GM21526 (cell line): Measurements from ENCODE around the gene NEMF.
"Not testable (repeated sequence)": the region's sequence is repeated elsewhere in the genome, so short reads cannot be mapped to it uniquely, and the experiment has no call there.

Experiments used
- ATAC-seq: cut with Tn5 transposase; IDR thresholded peaks from one replicate; pipeline ENCODE4 v1.9.1; 2021; ENCODE audit warnings: moderate library complexity; ENCODE audit not compliant: unreplicated experiment, low FRiP score

NEMF gene

DNA sequence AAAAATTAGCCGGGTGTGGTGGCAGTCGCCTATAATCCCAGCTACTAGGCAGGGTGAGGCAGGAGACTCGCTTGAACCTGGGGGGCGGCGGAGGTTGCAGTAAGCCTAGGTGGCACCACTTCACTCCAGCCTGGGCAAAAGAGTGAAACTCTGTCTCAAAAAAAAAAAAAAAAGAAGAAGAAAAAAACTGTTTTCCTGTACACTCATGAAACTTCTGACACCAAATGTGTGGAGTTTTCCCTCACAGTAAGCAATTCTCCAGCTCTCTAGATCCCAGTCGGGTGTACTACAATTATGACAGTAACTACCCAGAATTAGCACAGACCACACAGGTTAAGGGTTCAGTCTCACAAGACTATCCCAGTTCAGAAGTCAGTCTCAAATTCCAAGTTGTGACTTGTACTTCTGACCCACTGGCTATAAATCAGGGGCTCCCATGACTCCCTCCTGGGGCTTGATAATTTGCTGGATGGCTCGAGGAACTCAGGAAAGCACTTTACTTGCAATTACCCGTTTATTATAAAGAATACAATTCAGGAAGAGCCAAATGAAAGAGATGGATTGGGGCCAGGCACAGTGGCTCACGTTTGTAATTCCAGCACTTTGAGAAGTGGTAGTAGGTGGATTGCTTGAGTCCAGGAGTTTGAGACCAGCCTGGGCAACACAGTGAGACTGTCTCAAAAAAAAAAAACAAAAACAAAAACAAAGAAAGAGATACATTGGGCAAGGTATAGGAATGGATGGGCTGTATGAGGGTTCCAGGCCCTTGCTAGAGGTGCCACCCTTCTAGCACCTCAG, 27.9 kb upstream of the NEMF start:
- no peak for ATAC-seq

DNA sequence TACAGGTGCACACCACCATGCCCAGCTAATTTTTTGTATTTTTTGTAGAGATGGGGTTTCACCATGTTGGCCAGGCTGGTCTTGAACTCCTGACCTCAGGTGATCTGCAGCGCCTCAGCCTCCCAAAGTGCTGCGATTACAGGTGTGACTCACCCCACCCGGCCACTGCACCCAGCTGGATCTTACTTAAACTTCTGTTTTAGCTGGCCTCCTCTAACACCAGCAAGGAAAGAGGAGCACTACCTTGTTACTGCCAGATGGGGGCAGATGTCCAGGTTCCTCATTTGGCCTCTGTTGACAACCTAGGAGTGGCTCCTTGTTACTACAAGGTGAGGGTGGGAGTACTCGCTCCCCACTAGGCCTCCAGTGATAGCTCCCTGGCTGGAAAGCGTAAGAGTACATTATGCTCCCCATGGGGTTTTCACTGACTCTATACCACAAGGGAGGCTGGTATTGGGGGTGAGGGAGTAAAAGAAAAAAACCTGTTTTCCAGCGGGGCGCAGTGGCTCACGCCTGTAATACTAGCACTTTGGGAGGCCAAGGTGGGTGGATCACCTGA, 27.1 kb upstream of the NEMF start:
- ATAC-seq = peak; percentile 82

- no peak for ATAC-seq
Observed at GRCh38 chr14:49876563-49877127, 24.1 kb upstream of the NEMF start.

- no peak for ATAC-seq
Observed at GRCh38 chr14:49875640-49876198, 23.1 kb upstream of the NEMF start.

DNA sequence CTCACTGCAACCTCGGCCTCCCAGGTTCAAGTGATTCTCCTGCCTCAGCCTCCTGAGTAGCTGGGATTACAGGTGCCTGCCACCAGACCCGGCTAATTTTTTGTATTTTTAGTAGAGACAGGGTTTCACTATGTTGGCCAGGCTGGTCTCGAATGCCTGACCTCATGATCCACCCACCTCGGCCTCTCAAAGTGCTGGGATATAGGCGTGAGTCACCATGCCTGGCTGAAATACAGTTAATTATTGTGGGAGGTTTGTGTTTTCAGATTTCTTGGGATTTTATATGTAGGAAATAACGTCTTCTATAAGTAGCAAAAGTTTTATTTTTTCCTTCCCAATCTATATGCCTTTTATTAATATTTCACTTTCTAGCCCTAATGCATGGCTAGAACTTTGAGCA, 21.0 kb upstream of the NEMF start:
- not testable (repeated sequence) for ATAC-seq

DNA sequence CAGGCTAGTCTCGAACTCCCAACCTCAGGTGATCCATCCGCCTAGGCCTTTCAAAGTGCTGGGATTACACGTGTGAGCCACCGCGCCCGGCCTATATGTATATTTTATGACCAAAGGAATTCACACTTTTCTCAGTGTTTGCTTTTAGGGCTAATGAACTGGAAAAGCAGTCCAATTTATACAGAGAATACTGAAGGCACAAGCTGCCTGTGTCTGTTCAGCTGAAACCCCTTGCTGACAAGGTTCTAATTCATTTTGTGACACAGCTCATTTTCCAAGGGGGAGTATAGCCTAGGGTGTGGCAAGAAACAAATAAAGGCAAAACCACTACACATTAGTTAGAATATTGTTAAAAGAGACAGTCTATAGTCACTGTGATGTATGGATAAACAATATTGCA, 18.3 kb upstream of the NEMF start:
- no peak for ATAC-seq

GRCh38 chr14:49868720-49869114, 16.1 kb upstream of the NEMF start:
- no peak for ATAC-seq

DNA sequence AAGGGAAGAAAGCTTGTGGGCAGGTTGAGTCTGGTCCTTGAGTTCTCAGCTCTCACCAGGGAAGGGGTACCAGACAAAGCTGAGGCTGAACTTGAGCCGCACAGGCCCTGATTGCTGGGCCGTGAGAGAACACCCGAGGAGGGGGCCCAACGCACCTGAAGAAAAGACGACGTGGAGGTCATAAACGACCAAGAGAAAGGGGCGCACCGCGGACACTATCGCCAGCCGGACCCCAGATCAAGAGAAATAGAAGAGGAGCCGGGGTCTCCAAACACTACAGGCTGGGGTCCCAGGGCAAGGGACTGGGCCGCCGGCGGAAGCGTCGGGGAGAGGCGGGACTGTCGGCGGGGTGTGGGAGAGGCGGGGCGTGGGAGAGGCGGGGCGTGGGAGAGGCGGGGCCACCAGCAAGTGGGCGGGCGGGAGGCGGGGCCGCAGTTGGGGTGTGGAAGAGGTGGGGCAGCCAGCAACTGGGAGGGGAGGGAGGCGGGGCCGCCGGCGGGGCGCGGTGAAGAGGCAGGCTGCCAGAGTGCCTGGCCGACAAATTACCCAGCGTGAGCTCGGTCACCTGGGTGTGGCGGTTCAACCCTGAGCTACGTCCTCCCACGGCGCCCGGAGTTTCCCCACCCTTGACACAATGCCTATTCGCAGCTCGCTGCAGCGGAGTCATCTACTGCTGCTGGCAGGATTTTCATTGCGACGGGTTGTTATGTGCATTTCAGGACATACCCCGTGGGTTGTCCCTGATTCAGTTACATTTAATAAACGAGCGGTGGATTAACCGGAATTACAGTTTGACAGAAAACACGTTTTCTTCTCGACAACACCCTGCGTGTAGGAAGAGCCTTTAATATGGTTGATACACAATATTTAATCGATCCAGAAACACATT, 15.5 kb upstream of the NEMF start:
- ATAC-seq = peak; percentile 88

GRCh38 chr14:49865431-49865859, 12.9 kb upstream of the NEMF start:
- ATAC-seq = no peak

- ATAC-seq = no peak
Observed at GRCh38 chr14:49863487-49864281, 11.1 kb upstream of the NEMF start.

DNA sequence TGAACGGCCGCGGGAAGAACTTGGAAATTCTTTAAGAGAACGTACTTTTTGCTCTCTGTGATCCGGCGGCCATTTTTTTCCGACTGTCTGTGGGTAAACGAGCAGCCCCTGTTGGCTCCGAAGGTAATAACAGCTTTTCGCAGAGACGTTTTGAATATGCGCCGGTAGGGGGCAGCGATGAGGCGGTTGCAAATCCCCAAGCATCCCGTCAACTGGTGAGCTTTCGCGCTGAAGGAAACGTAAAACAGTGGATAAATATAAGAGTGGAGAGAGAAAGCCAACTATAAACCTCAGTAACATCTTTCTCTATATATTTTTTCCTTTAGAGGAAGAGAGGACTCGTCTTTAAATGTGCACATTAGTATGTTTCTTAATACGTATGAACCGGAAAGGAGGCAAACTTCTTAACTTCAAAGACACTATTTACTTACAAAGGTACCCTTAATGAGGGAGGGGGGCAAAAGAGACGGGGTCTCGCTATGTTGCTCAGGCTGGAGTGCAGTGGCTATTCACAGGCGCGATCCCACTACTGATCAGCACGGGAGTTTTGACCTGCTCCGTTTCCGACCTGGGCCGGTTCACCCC, 9.6 kb upstream of the NEMF start:
- peak; percentile 35 for ATAC-seq

GRCh38 chr14:49861699-49862088, 9.1 kb upstream of the NEMF start:
- peak; percentile 23 for ATAC-seq

- ATAC-seq = no peak
Observed at GRCh38 chr14:49860988-49861698, 8.6 kb upstream of the NEMF start.

GRCh38 chr14:49858383-49858782, 5.8 kb upstream of the NEMF start:
- ATAC-seq = no peak

GRCh38 chr14:49857427-49858003, 4.9 kb upstream of the NEMF start:
- no peak for ATAC-seq

DNA sequence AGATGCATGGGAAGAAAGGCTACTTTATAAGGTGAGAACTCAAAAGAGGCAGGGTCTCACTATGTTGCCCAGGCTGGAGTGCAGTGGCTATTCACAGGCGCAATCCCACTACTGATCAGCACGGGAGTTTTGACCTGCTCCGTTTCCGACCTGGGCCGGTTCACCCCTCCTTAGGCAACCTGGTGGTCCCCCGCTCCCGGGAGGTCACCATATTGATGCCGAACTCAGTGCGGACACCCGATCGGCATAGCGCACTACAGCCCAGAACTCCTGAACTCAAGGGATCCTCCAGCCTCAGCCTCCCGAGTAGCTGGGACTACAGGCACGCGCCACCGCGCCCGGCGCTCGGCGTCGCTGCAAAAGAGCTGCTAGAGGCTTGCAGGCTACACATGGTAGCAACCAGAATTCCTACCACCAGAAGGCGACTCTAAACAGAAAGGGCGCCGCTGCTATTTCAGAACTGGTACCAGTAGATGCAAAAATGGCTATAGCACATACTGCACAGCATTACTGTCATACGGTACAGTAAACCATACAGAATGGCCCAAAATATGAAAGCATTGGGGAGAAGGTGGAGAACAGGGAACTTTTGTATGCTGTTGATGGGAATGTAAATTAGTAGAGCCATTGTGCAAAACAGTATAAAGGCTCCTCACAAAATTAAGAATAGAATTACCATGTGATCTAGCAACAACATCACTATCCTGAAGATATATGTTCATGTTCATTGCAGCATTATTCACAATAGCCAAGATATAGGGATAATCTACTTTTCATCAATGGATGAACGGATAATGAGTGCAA, 1.2 kb upstream of the NEMF start:
- ATAC-seq = no peak

DNA sequence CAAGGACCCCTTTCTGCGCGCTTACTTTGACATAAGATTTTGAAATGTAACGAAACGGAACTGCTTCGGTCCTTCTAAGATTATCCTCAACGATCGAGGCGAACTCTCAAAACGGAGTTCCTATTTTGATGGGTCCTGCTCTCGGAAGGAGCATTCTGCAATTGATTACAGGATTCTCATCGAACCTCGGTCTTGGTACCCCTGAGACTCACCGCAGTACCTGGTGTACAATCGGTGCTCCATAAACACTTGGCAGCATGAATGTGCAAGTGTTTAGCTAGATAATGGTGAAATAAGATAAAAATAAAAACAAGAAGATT, 530 bp upstream of the NEMF start:
- ATAC-seq = peak; percentile 19

DNA sequence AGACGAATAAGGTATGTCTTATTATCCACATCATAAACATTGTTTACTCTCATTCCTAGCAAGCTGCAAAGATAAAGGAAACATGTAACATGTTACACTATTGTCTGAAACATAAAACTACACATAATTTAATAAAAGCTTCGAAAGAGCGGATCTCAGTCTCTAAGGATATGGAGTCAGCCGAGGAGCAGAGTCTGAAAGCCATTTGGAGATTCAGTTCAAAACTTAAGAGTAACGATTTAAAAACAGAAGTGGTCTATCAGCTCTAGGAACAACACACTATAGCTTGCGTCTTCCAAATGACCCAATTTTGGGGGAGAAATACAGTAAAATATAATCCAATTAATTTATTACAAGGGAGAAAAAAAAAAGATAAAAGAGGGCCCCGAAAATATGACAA, 775 bp downstream of the NEMF start:
- ATAC-seq = no peak
